Measurements from ENCODE around the gene TXNDC2. TPM values are rescaled to one million over a fixed set of nuclear protein-coding genes. Genes with fewer than 3 reads are reported as not detected.

Gene TXNDC2
- total RNA-seq, 1 donor from 2014 or later = 0.07 TPM

DNA sequence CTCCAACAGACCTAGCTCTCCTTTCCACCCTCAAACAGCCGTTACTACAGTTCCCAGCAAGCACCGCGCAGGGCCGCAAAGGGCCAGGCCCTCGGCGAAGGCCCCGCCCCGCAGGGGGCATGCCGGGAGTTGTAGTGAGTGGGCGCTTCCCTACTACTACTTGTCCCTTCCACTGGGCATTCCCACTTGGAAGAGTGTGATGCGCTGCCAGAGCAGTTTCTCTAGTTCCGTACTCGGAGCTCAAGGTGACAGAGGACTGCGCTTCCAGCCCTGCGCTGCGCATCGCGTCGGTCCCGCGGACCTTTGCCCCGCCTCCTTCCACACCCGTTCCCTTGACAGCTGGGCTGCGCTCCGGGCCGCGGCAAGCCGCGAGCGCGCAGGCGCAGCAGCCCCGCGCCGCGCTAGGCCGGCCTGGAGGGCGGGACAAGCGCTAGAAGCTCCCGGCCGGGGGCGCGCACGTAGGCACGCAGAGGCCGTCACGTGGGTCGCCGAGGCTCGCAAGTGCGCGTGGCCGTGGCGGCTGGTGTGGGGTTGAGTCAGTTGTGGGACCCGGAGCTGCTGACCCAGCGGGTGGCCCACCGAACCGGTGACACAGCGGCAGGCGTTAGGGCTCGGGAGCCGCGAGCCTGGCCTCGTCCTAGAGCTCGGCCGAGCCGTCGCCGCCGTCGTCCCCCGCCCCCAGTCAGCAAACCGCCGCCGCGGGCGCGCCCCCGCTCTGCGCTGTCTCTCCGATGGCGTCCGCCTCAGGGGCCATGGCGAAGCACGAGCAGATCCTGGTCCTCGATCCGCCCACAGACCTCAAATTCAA is 28.0 kb downstream of the TXNDC2 start, which contains the start of gene VAPA:
TSS of gene VAPA (plus strand) at position 491 of the 808 bp plus-strand sequence. CDS start at position 732, 241 bp downstream.
- Histone ChIP-seq H3K4me2 (ENCODE audit: low read length) (peak within 1 kb of the TSS; percentile 87), H3K79me2 (ENCODE audit: insufficient read depth, low read length) (peaks cover 48% of the 10 kb centered on the region), H3K4me3 (ENCODE audit: insufficient read depth, low read depth, low read length) (peak within 1 kb of the TSS; percentile 91), H3K9me3 (ENCODE audit: insufficient read depth, low read depth, low read length) (no peaks in the 10 kb centered on the region), H3K27me3 (ENCODE audit: insufficient read depth, low read length) (no peaks in the 10 kb centered on the region), H3K36me3 (ENCODE audit: insufficient read depth, low read length) (no peaks in the 10 kb centered on the region), H3K27ac (ENCODE audit: low read depth, low read length) (peak within 1 kb of the TSS; percentile 98), H4K20me1 (ENCODE audit: insufficient read depth, low read length) (peaks cover 40% of the 10 kb centered on the region), H2AFZ (ENCODE audit: low read depth, low read length) (peak within 1 kb of the TSS; percentile 98), H3K4me1 (ENCODE audit: insufficient read depth, low read length) (peaks cover 23% of the 10 kb centered on the region), H3K9ac (ENCODE audit: low read length) (peak within 1 kb of the TSS; percentile 98)
- no peaks in the 10 kb centered on the region for H3K9me3 Mint-ChIP-seq (ENCODE audit: unreplicated experiment)
- no peak for FAIRE-seq
- no peaks in the 10 kb centered on the region for H3K27me3 Mint-ChIP-seq (ENCODE audit: low read depth, unreplicated experiment)
- peaks cover 8% of the 10 kb centered on the region for H3K4me1 Mint-ChIP-seq (ENCODE audit: low read depth, unreplicated experiment)
- peak within 1 kb of the TSS; percentile 97 for H3K4me3 Mint-ChIP-seq (ENCODE audit: unreplicated experiment)
- DNase-seq (ENCODE audit: low read depth) = peak; percentile 88
- no peak for TF ChIP-seq EZH2 (IDR thresholded peaks at IDR 0.05; ENCODE audit: insufficient read depth, low read length)
- TF ChIP-seq, protein P1, sequence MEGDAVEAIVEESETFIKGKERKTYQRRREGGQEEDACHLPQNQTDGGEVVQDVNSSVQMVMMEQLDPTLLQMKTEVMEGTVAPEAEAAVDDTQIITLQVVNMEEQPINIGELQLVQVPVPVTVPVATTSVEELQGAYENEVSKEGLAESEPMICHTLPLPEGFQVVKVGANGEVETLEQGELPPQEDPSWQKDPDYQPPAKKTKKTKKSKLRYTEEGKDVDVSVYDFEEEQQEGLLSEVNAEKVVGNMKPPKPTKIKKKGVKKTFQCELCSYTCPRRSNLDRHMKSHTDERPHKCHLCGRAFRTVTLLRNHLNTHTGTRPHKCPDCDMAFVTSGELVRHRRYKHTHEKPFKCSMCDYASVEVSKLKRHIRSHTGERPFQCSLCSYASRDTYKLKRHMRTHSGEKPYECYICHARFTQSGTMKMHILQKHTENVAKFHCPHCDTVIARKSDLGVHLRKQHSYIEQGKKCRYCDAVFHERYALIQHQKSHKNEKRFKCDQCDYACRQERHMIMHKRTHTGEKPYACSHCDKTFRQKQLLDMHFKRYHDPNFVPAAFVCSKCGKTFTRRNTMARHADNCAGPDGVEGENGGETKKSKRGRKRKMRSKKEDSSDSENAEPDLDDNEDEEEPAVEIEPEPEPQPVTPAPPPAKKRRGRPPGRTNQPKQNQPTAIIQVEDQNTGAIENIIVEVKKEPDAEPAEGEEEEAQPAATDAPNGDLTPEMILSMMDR (IDR thresholded peaks at IDR 0.05; ENCODE audit: insufficient read depth, low read depth, low read length) = no peak
- H3K27ac Mint-ChIP-seq (ENCODE audit: unreplicated experiment) = peak within 1 kb of the TSS; percentile 92
- H3K36me3 Mint-ChIP-seq (ENCODE audit: low read depth, unreplicated experiment) = no peaks in the 10 kb centered on the region

DNA sequence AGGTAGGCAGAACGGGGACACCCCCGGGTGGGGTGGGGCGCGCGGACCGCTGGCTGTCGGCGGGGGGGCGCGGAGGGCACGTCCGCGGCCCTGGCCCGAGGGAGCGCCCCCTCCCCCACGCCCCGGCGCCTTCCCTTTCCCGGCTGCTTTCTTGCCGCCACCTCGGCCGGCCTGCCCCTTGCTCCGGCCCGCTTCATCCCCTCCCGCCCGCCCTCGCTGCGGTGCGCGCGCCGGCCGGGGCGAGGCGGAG is 28.5 kb downstream of the TXNDC2 start:
- no peaks in the 10 kb centered on the region for H3K27me3 ChIP-seq (ENCODE audit: insufficient read depth, low read length)
- H3K27me3 Mint-ChIP-seq (ENCODE audit: low read depth, unreplicated experiment) = no peaks in the 10 kb centered on the region
- H3K27ac Mint-ChIP-seq (ENCODE audit: unreplicated experiment) = no peak overlapping the region
- H3K9me3 Mint-ChIP-seq (ENCODE audit: unreplicated experiment) = no peaks in the 10 kb centered on the region
- peak overlapping the region; percentile 86 for H3K4me3 ChIP-seq (ENCODE audit: insufficient read depth, low read depth, low read length)
- no peak for DNase-seq (ENCODE audit: low read depth)
- no peaks in the 10 kb centered on the region for H3K9me3 ChIP-seq (ENCODE audit: insufficient read depth, low read depth, low read length)
- no peak for TF ChIP-seq EZH2 (IDR thresholded peaks at IDR 0.05; ENCODE audit: insufficient read depth, low read length)
- TF ChIP-seq, protein P1 (IDR thresholded peaks at IDR 0.05; ENCODE audit: insufficient read depth, low read depth, low read length) = no peak
- H3K36me3 Mint-ChIP-seq (ENCODE audit: low read depth, unreplicated experiment) = no peaks in the 10 kb centered on the region
- peak overlapping the region; percentile 98 for H3K9ac ChIP-seq (ENCODE audit: low read length)
- peaks cover 8% of the 10 kb centered on the region for H3K4me1 Mint-ChIP-seq (ENCODE audit: low read depth, unreplicated experiment)
- peak overlapping the region; percentile 98 for H2AFZ ChIP-seq (ENCODE audit: low read depth, low read length)
- H3K4me1 ChIP-seq (ENCODE audit: insufficient read depth, low read length) = peaks cover 25% of the 10 kb centered on the region
- peak overlapping the region; percentile 72 for H3K4me3 Mint-ChIP-seq (ENCODE audit: unreplicated experiment)
- H3K79me2 ChIP-seq (ENCODE audit: insufficient read depth, low read length) = peaks cover 53% of the 10 kb centered on the region
- peak overlapping the region; percentile 82 for H3K4me2 ChIP-seq (ENCODE audit: low read length)
- peaks cover 46% of the 10 kb centered on the region for H4K20me1 ChIP-seq (ENCODE audit: insufficient read depth, low read length)
- FAIRE-seq = no peak
- H3K36me3 ChIP-seq (ENCODE audit: insufficient read depth, low read length) = no peaks in the 10 kb centered on the region
- peak overlapping the region; percentile 98 for H3K27ac ChIP-seq (ENCODE audit: low read depth, low read length)

Measured in astrocyte (in vitro differentiated cells and primary cell).